ENCODE results near the gene SOX5. TPM values are rescaled to one million over a fixed set of nuclear protein-coding genes. Genes with fewer than 3 reads are reported as not detected.
A peak's percentile ranks its signal among the peaks of the same experiment; 100 is the strongest.
"Not testable (repeated sequence)": the region's sequence is repeated elsewhere in the genome, so short reads cannot be mapped to it uniquely, and the experiment has no call there.

The SOX5 gene
- total and polyA plus RNA-seq, 2 of the 8 experiments (the other 6 are each of a cell fraction or from before 2014, with no cell fraction given): 2.2 to 2.6 TPM

DNA sequence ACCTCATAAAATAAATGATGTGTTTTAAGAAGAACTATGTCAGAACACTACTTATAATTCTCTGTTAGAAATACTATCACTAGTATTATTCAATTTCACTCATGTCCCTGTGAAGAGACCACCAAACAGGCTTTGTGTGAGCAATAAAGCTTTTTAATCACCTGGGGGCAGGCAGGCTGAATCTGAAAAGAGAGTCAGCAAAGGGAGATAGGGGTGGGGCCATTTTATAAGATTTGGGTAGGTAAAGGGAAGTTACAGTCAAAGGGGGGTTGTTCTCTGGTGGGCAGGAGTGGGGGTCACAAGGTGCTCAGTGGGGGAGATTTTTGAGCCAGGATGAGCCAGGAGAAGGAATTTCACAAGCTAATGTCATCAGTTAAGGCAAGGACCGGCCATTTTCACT lies 443.7 kb downstream of the SOX5 start:
- H3K14ac ChIP-seq (ENCODE audit: insufficient read length); H2BK5ac ChIP-seq (ENCODE audit: low read depth, low read length); H3K56ac ChIP-seq (replicated peaks; ENCODE audit: insufficient read length, low read depth, low read length); H4K8ac ChIP-seq (ENCODE audit: extremely low read depth, insufficient read depth, low read length); H3K4me1 ChIP-seq (replicated peaks in 1 of 4; ENCODE audit: control insufficient read depth in 3 of 4, insufficient read depth in 4 of 4, low read length in 3 of 4); CTCF ChIA-PET (ENCODE audit: partially characterized antibody); H4K5ac ChIP-seq (ENCODE audit: insufficient read length, low read depth, low read length); H3K23ac ChIP-seq (ENCODE audit: insufficient read length); H2BK12ac ChIP-seq (ENCODE audit: low read depth, low read length); H3K79me1 ChIP-seq (ENCODE audit: low read depth, low read length); H3K9ac ChIP-seq (replicated peaks in 1 of 4; ENCODE audit: extremely low read depth in 1 of 4, low read depth in 3 of 4, low read length in 3 of 4); H2AFZ ChIP-seq (ENCODE audit: low read length); H4K91ac ChIP-seq (replicated peaks; ENCODE audit: insufficient read length, low read length); DNase-seq (ENCODE audit: low read depth in 1 of 2, low spot score in 2 of 2); H3K4ac ChIP-seq (replicated peaks; ENCODE audit: insufficient read length, low read depth, low read length); H3K27me3 ChIP-seq (replicated peaks in 1 of 4; ENCODE audit: control insufficient read depth in 3 of 4, extremely low read depth in 1 of 4, insufficient read depth in 3 of 4, low read length in 3 of 4); H3K18ac ChIP-seq (ENCODE audit: extremely low read depth, low read length); H3K4me3 ChIP-seq (ENCODE audit: extremely low read depth in 1 of 4, insufficient read depth in 2 of 4, low read depth in 3 of 4, low read length in 4 of 4); H3K9me3 ChIP-seq (ENCODE audit: insufficient read depth in 2 of 2, low read depth in 1 of 2, low read length in 1 of 2); H4K20me1 ChIP-seq (replicated peaks in 1 of 2; ENCODE audit: control insufficient read depth in 1 of 2, insufficient read depth in 2 of 2, low read length in 2 of 2); H3K23me2 ChIP-seq (ENCODE audit: low read depth, low read length); H2BK120ac ChIP-seq (replicated peaks; ENCODE audit: low read depth, low read length); POLR2A ChIA-PET (ENCODE audit: partially characterized antibody); H2AK5ac ChIP-seq (ENCODE audit: low read depth, low read length); H3K36me3 ChIP-seq (ENCODE audit: control insufficient read depth in 2 of 4, insufficient read depth in 4 of 4, low read length in 3 of 4); FAIRE-seq; H2BK20ac ChIP-seq (ENCODE audit: low read length); H2BK15ac ChIP-seq (ENCODE audit: low read length); H3K27ac ChIP-seq (ENCODE audit: low read depth, low read length); H3K79me2 ChIP-seq (ENCODE audit: control insufficient read depth in 1 of 2, insufficient read depth in 2 of 2, low read length in 2 of 2): not testable (repeated sequence)
- 67% methylated on average over 1 of the region's 1 CpG; no CpG with 5 or more reads in 1 of the 2 experiments for WGBS, 2 experiments (ENCODE audit: extremely low coverage in 1 of 2, insufficient coverage in 1 of 2, insufficient read length in 1 of 2, insufficient replicate concordance in 2 of 2, low coverage in 1 of 2, low lambda C conversion rate in 2 of 2, missing lambda C conversion rate in 1 of 2)
- 0 out of 4 replicates have a peak overlapping the region, but pooled peaks of 1 of the 2 experiments have one; percentile 38 for H3K4me2 ChIP-seq (ENCODE audit: insufficient read depth in 1 of 2, low read depth in 2 of 2, low read length in 2 of 2)
